SK-N-MC (cell line): ENCODE results near the gene STKLD1.

Experiments used
- DNase-seq: peaks from one replicate; pipeline ENCODE4 v3.0.0-alpha.2; 2011; ENCODE audit warnings: low read depth, low spot score
- H3K27ac ChIP-seq: fragments of 200-600 bp; sonication (generic); 2 replicates; pipeline ENCODE4 v1.5.1; 2016; ENCODE audit warnings: mixed run types
- H3K36me3 ChIP-seq: fragments of 200-600 bp; sonication (generic); 2 replicates; pipeline ENCODE4 v1.6.1; 2017; ENCODE audit warnings: antibody characterized with exemption, low read length, mixed read lengths; ENCODE audit not compliant: insufficient read depth
- H3K4me3 ChIP-seq: fragments of 200-600 bp; sonication (generic); 2 replicates; pipeline ENCODE4 v1.5.1; 2016
- H3K9ac ChIP-seq: fragments of 200-600 bp; sonication (generic); 2 replicates; pipeline ENCODE4 v1.8.0; 2017; ENCODE audit warnings: mixed run types, mixed read lengths; ENCODE audit not compliant: insufficient read length
- H3K9me3 ChIP-seq: fragments of 200-600 bp; sonication (generic); 2 replicates; pipeline ENCODE4 v1.6.1; 2017; ENCODE audit warnings: low read depth, mild to moderate bottlenecking, antibody characterized with exemption, low read length, moderate library complexity, mixed read lengths
- EZH2 ChIP-seq: fragments of 200-600 bp; sonication (generic); IDR thresholded peaks from one replicate; pipeline ENCODE4 v1.6.1; 2017; ENCODE audit warnings: antibody characterized with exemption
- FOXP2 ChIP-seq: optimal IDR thresholded peaks from 2 replicates; pipeline ENCODE3; 2011; ENCODE audit warnings: mild to moderate bottlenecking, moderate library complexity; ENCODE audit not compliant: insufficient read depth; ENCODE audit errors: extremely low read length, control extremely low read depth
- POLR2AphosphoS5 ChIP-seq: IDR thresholded peaks from 2 replicates; pipeline ENCODE4 v1.6.1; 2012; ENCODE audit warnings: mild to moderate bottlenecking, low read depth, low read length, borderline replicate concordance

Gene STKLD1

GRCh38 chr9:133420392-133420827 is 44.2 kb downstream of the STKLD1 start:
- DNase-seq: no peak
- Histone ChIP-seq H3K4me3 (no peak overlapping the region), H3K27ac (no peak overlapping the region), H3K9me3 (no peaks in the 10 kb centered on the region), H3K9ac (no peak overlapping the region), H3K36me3 (peaks cover 7% of the 10 kb centered on the region)
- TF ChIP-seq EZH2 (no peak), POLR2AphosphoS5 (no peak), FOXP2 (no peak)

GRCh38 chr9:133421615-133422542 is 45.7 kb downstream of the STKLD1 start, which contains the start of gene ADAMTS13:
TSS of gene ADAMTS13 (plus strand) at chr9:133422367. CDS start at chr9:133422444, 77 bp downstream.
- Histone ChIP-seq H3K9me3 (no peaks in the 10 kb centered on the region), H3K27ac (no peak within 1 kb of the TSS), H3K9ac (no peak within 1 kb of the TSS), H3K4me3 (no peak within 1 kb of the TSS), H3K36me3 (no peaks in the 10 kb centered on the region)
- DNase-seq: no peak
- TF ChIP-seq EZH2 (no peak), POLR2AphosphoS5 (no peak), FOXP2 (no peak)

GRCh38 chr9:133423216-133423615 is 47.0 kb downstream of the STKLD1 start:
- no peak overlapping the region for H3K27ac ChIP-seq

GRCh38 chr9:133424187-133424586 is 48.0 kb downstream of the STKLD1 start:
- no peak for DNase-seq
- Histone ChIP-seq H3K4me3 (no peak overlapping the region), H3K9ac (no peak overlapping the region), H3K9me3 (no peaks in the 10 kb centered on the region), H3K36me3 (no peaks in the 10 kb centered on the region), H3K27ac (no peak overlapping the region)
- TF ChIP-seq EZH2 (no peak), FOXP2 (no peak), POLR2AphosphoS5 (no peak)

More at GRCh38 chr9:133423216-133423615, 47.0 kb downstream of the STKLD1 start:
- DNase-seq: no peak
- Histone ChIP-seq H3K36me3 (no peaks in the 10 kb centered on the region), H3K9me3 (no peaks in the 10 kb centered on the region), H3K4me3 (no peak overlapping the region), H3K9ac (no peak overlapping the region)
- TF ChIP-seq POLR2AphosphoS5 (no peak), EZH2 (no peak), FOXP2 (no peak)

DNA sequence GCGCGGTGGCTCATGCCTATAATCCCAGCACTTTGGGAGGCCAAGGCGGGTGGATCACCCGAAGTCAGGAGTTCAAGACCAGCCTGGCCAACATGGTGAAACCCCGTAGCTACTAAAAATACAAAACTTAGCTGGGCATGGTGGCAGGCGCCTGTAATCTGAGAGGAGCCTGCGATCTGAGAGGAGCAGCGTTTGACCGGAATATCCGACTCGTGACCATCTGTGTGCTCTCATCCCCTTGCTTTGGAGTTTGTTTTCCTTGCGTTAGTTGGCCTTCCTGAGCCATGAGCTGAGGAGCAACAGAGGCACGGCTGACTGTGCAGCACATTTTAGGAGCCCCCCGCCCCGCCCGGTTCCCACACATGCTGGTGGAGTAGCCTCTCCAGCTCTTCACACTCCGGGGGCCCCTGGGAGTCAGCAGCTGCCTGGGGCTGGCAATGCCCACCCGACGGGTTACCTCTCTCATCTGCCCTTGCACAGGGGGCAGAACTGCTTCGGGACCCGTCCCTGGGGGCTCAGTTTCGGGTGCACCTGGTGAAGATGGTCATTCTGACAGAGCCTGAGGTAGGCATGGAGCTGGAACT is 49.0 kb downstream of the STKLD1 start:
- H3K9ac ChIP-seq: no peak overlapping the region
- no peak overlapping the region for H3K27ac ChIP-seq
- H3K9me3 ChIP-seq: no peaks in the 10 kb centered on the region
- no peak for DNase-seq
- H3K36me3 ChIP-seq: no peaks in the 10 kb centered on the region
- TF ChIP-seq FOXP2: no peak
- TF ChIP-seq EZH2: no peak
- TF ChIP-seq POLR2AphosphoS5: no peak
- H3K4me3 ChIP-seq: no peak overlapping the region

DNA sequence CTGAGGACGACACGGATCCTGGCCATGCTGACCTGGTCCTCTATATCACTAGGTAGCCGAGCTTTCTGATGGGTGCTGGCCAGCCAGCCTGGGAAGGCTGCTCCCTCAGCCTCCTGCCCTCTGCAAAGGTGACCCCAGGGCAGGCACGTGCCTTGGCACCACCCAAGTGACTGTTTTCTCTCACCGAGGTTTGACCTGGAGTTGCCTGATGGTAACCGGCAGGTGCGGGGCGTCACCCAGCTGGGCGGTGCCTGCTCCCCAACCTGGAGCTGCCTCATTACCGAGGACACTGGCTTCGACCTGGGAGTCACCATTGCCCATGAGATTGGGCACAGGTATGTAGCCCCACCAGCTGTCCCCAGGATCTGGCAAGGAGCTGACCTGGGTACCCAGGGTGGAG is 49.8 kb downstream of the STKLD1 start:
- H3K9ac ChIP-seq: no peak overlapping the region
- H3K36me3 ChIP-seq: no peaks in the 10 kb centered on the region
- no peak overlapping the region for H3K4me3 ChIP-seq
- DNase-seq: no peak
- TF ChIP-seq FOXP2 (no peak), EZH2 (no peak), POLR2AphosphoS5 (no peak)
- H3K9me3 ChIP-seq: no peaks in the 10 kb centered on the region
- H3K27ac ChIP-seq: no peak overlapping the region

GRCh38 chr9:133427658-133428348 is 51.6 kb downstream of the STKLD1 start:
- no peaks in the 10 kb centered on the region for H3K36me3 ChIP-seq
- H3K9me3 ChIP-seq: no peaks in the 10 kb centered on the region
- TF ChIP-seq FOXP2 (no peak), EZH2 (no peak)
- DNase-seq: no peak
- no peak overlapping the region for H3K9ac ChIP-seq
- no peak overlapping the region for H3K4me3 ChIP-seq
- no peak overlapping the region for H3K27ac ChIP-seq

DNA sequence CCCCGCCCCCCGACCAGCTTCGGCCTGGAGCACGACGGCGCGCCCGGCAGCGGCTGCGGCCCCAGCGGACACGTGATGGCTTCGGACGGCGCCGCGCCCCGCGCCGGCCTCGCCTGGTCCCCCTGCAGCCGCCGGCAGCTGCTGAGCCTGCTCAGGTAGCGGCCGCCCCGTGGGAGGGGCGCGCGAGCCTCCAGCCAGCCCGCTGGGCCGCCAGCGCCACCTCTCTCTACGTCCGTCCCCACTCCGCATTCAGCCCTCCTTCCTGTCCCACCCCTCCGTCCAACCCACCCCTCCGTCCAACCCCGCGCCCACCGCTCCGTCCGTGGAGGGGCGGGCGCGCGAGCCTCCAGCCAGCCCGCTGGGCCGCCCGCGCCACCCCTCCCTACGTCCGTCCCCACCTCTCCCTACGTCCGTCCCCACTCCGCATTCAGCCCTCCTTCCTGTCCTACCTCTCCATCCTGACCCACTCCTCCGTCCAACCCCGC is 52.5 kb downstream of the STKLD1 start:
- H3K9me3 ChIP-seq: no peaks in the 10 kb centered on the region
- H3K4me3 ChIP-seq: no peak overlapping the region
- no peaks in the 10 kb centered on the region for H3K36me3 ChIP-seq
- H3K27ac ChIP-seq: no peak overlapping the region
- TF ChIP-seq FOXP2 (no peak), EZH2 (no peak), POLR2AphosphoS5 (no peak)
- DNase-seq: no peak
- H3K9ac ChIP-seq: no peak overlapping the region
